MM.1S (cell line): ENCODE data around the gene TMEM9B.
A peak's percentile ranks its signal among the peaks of the same experiment; 100 is the strongest.

Experiments
- DNase-seq: peaks from one replicate; pipeline ENCODE4 v3.0.0-alpha.2; 2015
- H2AFZ ChIP-seq: fragments of 300-600 bp; sonication (generic); 2 replicates; pipeline ENCODE4 v1.6.0; 2016; ENCODE audit warnings: antibody characterized with exemption, low read length
- H3F3A ChIP-seq: fragments of 300-600 bp; sonication (generic); 2 replicates; pipeline ENCODE4 v1.6.1; 2016; ENCODE audit warnings: mild to moderate bottlenecking, antibody characterized with exemption, low read length, moderate library complexity, mixed read lengths; ENCODE audit not compliant: insufficient read depth
- H3K27ac ChIP-seq: fragments of 300-600 bp; sonication (generic); 2 replicates; pipeline ENCODE4 v1.5.1; 2016; ENCODE audit warnings: mild to moderate bottlenecking, low read length
- H3K27me3 ChIP-seq: fragments of 300-600 bp; sonication (generic); replicated peaks from 2 replicates; pipeline ENCODE4 v1.6.0; 2016; ENCODE audit warnings: low read length; ENCODE audit not compliant: insufficient read depth
- H3K36me3 ChIP-seq: fragments of 300-600 bp; sonication (generic); replicated peaks from 2 replicates; pipeline ENCODE4 v1.6.1; 2016; ENCODE audit warnings: mild to moderate bottlenecking, low read length, mixed read lengths; ENCODE audit not compliant: insufficient read depth
- H3K4me1 ChIP-seq: fragments of 300-600 bp; sonication (generic); 2 replicates; pipeline ENCODE4 v1.6.1; 2016; ENCODE audit warnings: low read length, mixed read lengths
- H3K4me2 ChIP-seq: fragments of 300-600 bp; sonication (generic); 2 replicates; pipeline ENCODE4 v1.6.0; 2016; ENCODE audit warnings: low read depth, low read length
- H3K4me3 ChIP-seq: fragments of 300-600 bp; sonication (generic); 2 replicates; pipeline ENCODE4 v1.5.1; 2016; ENCODE audit warnings: low read length, mixed read lengths
- H3K79me2 ChIP-seq: fragments of 300-600 bp; sonication (generic); 2 replicates; pipeline ENCODE4 v1.6.1; 2016; ENCODE audit warnings: mixed run types, low read length, mixed read lengths
- H3K9ac ChIP-seq: fragments of 300-600 bp; sonication (generic); 2 replicates; pipeline ENCODE4 v1.6.1; 2016; ENCODE audit warnings: low read length, mixed read lengths
- H3K9me2 ChIP-seq: fragments of 300-600 bp; sonication (generic); replicated peaks from 2 replicates; pipeline ENCODE4 v1.6.1; 2016; ENCODE audit warnings: mild to moderate bottlenecking, low read length, mixed read lengths; ENCODE audit not compliant: insufficient read depth
- H3K9me3 ChIP-seq: fragments of 300-600 bp; sonication (generic); replicated peaks from 2 replicates; pipeline ENCODE4 v1.6.1; 2016; ENCODE audit warnings: mild to moderate bottlenecking, low read length, mixed read lengths; ENCODE audit not compliant: insufficient read depth
- H4K20me1 ChIP-seq: fragments of 300-600 bp; sonication (generic); 2 replicates; pipeline ENCODE4 v1.6.1; 2016; ENCODE audit warnings: mild to moderate bottlenecking, low read length, moderate library complexity, mixed read lengths; ENCODE audit not compliant: insufficient read depth
- EZH2 ChIP-seq: fragments of 300-600 bp; sonication (generic); optimal IDR thresholded peaks from 2 replicates; pipeline ENCODE3; 2017; ENCODE audit warnings: low read depth, mild to moderate bottlenecking, antibody characterized with exemption, low read length, mixed read lengths
- EZH2phosphoT487 ChIP-seq: fragments of 300-600 bp; sonication (generic); IDR thresholded peaks from 2 replicates; pipeline ENCODE4 v1.6.1; 2018; ENCODE audit warnings: antibody characterized with exemption, low read length
- TF ChIP-seq, protein P1 (sequence below): fragments of 300-600 bp; sonication (generic); IDR thresholded peaks from 2 replicates; pipeline ENCODE4 v1.5.1; 2016; ENCODE audit warnings: antibody characterized with exemption, low read length, mixed read lengths

TMEM9B gene

DNA sequence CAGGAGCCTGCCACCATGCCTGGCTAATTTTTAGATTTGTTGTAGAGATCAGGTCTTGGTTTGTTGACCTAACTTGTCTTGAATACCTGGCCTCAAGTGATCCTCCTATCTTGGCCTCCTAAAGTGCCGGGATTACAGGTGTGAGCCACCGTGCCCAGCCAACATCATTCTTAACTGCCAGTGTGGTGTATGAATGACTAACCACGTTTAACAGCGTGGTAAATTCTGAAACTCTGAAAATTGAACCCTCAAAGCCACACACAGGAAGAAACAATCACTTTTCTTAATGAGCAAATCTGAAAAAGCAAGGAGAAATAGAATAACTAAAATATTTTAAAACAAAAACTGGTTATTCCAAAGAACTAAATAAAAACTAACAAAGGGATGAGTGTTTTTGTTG is 7.4 kb downstream of the TMEM9B start:
- H3K9me3 ChIP-seq = no peaks in the 10 kb centered on the region
- H3K27me3 ChIP-seq = no peaks in the 10 kb centered on the region
- no peak for DNase-seq
- no peaks in the 10 kb centered on the region; the same call in 1 of the 2 replicates for H3K36me3 ChIP-seq
- no peak overlapping the region for H2AFZ ChIP-seq
- no peak overlapping the region for H3K4me3 ChIP-seq
- H3K79me2 ChIP-seq = peaks cover 49% of the 10 kb centered on the region
- no peak overlapping the region for H3K9ac ChIP-seq
- H3K4me2 ChIP-seq = no peak overlapping the region
- no peak for TF ChIP-seq EZH2phosphoT487
- TF ChIP-seq EZH2 = no peak
- TF ChIP-seq, protein P1, sequence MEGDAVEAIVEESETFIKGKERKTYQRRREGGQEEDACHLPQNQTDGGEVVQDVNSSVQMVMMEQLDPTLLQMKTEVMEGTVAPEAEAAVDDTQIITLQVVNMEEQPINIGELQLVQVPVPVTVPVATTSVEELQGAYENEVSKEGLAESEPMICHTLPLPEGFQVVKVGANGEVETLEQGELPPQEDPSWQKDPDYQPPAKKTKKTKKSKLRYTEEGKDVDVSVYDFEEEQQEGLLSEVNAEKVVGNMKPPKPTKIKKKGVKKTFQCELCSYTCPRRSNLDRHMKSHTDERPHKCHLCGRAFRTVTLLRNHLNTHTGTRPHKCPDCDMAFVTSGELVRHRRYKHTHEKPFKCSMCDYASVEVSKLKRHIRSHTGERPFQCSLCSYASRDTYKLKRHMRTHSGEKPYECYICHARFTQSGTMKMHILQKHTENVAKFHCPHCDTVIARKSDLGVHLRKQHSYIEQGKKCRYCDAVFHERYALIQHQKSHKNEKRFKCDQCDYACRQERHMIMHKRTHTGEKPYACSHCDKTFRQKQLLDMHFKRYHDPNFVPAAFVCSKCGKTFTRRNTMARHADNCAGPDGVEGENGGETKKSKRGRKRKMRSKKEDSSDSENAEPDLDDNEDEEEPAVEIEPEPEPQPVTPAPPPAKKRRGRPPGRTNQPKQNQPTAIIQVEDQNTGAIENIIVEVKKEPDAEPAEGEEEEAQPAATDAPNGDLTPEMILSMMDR = no peak
- H4K20me1 ChIP-seq = no peaks in the 10 kb centered on the region
- H3F3A ChIP-seq = no peaks in the 10 kb centered on the region; the same call in none of the 2 replicates
- no peak overlapping the region for H3K27ac ChIP-seq
- H3K4me1 ChIP-seq = no peaks in the 10 kb centered on the region
- H3K9me2 ChIP-seq = no peaks in the 10 kb centered on the region

DNA sequence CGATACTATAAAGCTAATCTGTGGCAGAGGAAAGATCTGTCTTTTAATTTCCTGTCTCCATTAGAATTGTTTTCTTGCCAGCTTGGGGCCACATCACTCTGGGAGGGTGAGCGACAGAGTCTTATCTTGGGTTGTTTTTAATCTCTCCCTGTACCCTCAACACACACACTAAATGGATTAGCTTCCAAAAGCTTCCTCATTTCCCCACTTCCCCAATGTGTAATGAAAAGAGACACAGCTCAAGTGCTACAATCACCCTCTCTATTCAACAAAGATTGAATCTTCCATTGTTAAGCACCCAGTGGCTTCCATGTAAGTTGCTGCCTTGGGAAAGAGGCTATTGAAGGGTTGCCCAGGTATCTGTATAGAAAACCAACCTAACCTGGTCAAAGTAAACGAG is 15.4 kb downstream of the TMEM9B start:
- H3K36me3 ChIP-seq = no peaks in the 10 kb centered on the region; the same call in 1 of the 2 replicates
- no peak overlapping the region for H2AFZ ChIP-seq
- H3K4me3 ChIP-seq = no peak overlapping the region
- no peak for DNase-seq
- H3K79me2 ChIP-seq = peaks cover 4% of the 10 kb centered on the region; the same call in 1 of the 2 replicates
- no peaks in the 10 kb centered on the region for H3K4me1 ChIP-seq
- TF ChIP-seq EZH2phosphoT487 (no peak), EZH2 (no peak)
- TF ChIP-seq, protein P1 = no peak
- no peak overlapping the region for H3K27ac ChIP-seq
- no peak overlapping the region for H3K4me2 ChIP-seq
- no peaks in the 10 kb centered on the region for H3K9me2 ChIP-seq
- H4K20me1 ChIP-seq = no peaks in the 10 kb centered on the region
- no peak overlapping the region for H3K9ac ChIP-seq
- H3F3A ChIP-seq = no peaks in the 10 kb centered on the region; the same call in 1 of the 2 replicates
- H3K9me3 ChIP-seq = no peaks in the 10 kb centered on the region
- H3K27me3 ChIP-seq = no peaks in the 10 kb centered on the region

DNA sequence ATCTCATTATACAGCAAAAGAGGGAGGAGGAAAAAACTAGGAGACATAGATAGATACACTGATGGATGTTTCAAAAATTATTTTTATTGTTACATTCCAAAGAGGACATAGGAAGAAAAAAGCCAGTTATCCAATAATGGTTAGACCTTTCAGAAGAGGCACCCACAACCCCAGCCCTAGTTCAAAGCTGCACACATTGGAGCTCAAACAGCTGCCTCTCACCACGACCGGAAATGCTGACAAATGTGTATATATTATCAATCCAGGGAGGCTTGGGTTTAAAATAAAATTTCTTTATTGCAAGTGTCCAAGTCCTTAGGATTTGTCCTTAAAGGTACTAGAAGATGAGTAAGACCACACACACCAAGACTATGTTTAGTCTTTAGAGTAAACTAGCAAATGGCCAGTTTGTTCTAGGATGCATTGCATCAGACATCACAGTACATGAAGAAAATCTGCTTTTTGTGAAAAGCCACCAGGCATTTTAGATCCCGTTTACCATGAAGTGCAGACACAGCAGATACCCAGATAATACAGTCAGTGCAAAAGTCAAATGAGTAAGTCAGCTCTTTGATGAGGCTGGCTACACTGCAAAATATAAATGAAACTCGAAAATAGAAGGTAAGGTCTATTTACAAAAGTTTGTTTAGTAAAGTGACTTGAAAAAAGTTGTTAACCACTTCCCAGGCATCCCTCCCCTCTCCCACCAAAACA is 16.9 kb downstream of the TMEM9B start:
- no peaks in the 10 kb centered on the region; the same call in 1 of the 2 replicates for H3K36me3 ChIP-seq
- peaks cover 4% of the 10 kb centered on the region; the same call in 1 of the 2 replicates for H3K79me2 ChIP-seq
- H3K9me2 ChIP-seq = no peaks in the 10 kb centered on the region
- no peaks in the 10 kb centered on the region for H3K4me1 ChIP-seq
- H3K9ac ChIP-seq = no peak overlapping the region
- TF ChIP-seq, protein P1 = no peak
- TF ChIP-seq EZH2phosphoT487 = no peak
- H4K20me1 ChIP-seq = no peaks in the 10 kb centered on the region
- H3K4me2 ChIP-seq = no peak overlapping the region
- no peaks in the 10 kb centered on the region for H3F3A ChIP-seq
- H3K9me3 ChIP-seq = no peaks in the 10 kb centered on the region
- DNase-seq = no peak
- H2AFZ ChIP-seq = no peak overlapping the region
- H3K4me3 ChIP-seq = no peak overlapping the region
- no peaks in the 10 kb centered on the region for H3K27me3 ChIP-seq
- peak overlapping the region; percentile 2; the same call in 1 of the 2 replicates for H3K27ac ChIP-seq
